ENCODE results near the gene LHFPL2. TPM values are rescaled to one million over a fixed set of nuclear protein-coding genes. Genes with fewer than 3 reads are reported as not detected.

LHFPL2 gene
- total and polyA plus RNA-seq, 2 donors from 2014 or later: 1.8 to 12.6 TPM

DNA sequence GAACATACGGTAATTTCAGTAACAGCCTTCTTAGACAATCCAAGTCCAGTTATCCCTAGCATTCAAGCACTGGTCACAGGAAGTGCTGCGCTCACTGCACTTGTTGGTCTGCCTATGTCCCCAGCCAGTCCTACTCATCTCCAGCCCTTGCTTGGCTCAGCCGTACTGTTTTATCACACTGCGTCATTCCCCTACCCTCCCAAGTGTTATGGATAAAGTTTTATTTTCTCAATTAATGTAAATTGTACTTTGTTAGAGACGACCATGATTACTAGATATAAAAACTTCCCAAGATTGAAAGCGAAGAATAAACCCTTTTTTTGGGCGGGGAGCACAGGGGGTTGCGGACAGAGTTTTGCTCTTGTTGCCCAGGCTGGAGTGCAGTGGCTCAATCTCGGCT, 49.6 kb downstream of the LHFPL2 start:
- Histone ChIP-seq H3K4me1 (ENCODE audit: control insufficient read depth in 2 of 3, insufficient read depth in 2 of 3, low read depth in 1 of 3, low read length in 3 of 3) (peaks cover 0 to 23% (median 2%) of the 10 kb centered on the region in 3 donors), H3K9ac (ENCODE audit: low read length in 3 of 3) (no peak overlapping the region), H3K9me3 (ENCODE audit: control insufficient read depth in 2 of 3, insufficient read depth in 1 of 3, low read length in 3 of 3) (no peaks in the 10 kb centered on the region), H3K4me3 (ENCODE audit: low read length in 3 of 3) (no peak overlapping the region), H3K27me3 (ENCODE audit: control insufficient read depth, insufficient read depth, low read length) (no peaks in the 10 kb centered on the region), H3K36me3 (ENCODE audit: control insufficient read depth in 2 of 3, insufficient read depth in 3 of 3, low read length in 3 of 3) (no peaks in the 10 kb centered on the region), H3K27ac (ENCODE audit: low read depth in 2 of 2, low read length in 2 of 2) (no peak overlapping the region)
- no peak for DNase-seq
- intact Hi-C loops (cut with DNase I): no loop called here
- no peak for FAIRE-seq
- TF ChIP-seq, protein P1, sequence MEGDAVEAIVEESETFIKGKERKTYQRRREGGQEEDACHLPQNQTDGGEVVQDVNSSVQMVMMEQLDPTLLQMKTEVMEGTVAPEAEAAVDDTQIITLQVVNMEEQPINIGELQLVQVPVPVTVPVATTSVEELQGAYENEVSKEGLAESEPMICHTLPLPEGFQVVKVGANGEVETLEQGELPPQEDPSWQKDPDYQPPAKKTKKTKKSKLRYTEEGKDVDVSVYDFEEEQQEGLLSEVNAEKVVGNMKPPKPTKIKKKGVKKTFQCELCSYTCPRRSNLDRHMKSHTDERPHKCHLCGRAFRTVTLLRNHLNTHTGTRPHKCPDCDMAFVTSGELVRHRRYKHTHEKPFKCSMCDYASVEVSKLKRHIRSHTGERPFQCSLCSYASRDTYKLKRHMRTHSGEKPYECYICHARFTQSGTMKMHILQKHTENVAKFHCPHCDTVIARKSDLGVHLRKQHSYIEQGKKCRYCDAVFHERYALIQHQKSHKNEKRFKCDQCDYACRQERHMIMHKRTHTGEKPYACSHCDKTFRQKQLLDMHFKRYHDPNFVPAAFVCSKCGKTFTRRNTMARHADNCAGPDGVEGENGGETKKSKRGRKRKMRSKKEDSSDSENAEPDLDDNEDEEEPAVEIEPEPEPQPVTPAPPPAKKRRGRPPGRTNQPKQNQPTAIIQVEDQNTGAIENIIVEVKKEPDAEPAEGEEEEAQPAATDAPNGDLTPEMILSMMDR (IDR thresholded peaks at IDR 0.05; ENCODE audit: borderline replicate concordance, extremely low read depth, insufficient read depth): no peak

DNA sequence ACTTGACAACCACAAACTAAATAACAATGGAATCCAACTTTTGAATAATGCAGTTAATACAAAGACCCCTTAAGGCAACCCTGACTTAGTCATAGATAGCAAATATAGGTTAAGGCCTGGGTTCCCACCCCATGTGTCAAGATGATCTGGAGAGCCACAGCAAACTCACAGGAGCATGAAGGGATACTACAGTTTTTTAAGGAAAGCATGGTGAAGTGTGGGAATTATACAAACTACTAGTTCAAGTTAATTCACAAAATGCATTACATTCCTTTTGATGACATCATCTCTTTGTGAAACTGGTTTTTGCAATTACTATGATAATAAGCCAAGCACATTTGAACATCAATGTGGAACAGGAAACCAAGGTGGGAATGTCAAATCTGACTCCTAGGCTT, 50.6 kb downstream of the LHFPL2 start:
- Histone ChIP-seq H3K9me3 (ENCODE audit: control insufficient read depth in 2 of 3, insufficient read depth in 1 of 3, low read length in 3 of 3) (no peaks in the 10 kb centered on the region), H3K36me3 (ENCODE audit: control insufficient read depth in 2 of 3, insufficient read depth in 3 of 3, low read length in 3 of 3) (no peaks in the 10 kb centered on the region), H3K4me3 (ENCODE audit: low read length in 3 of 3) (no peak overlapping the region), H3K4me1 (ENCODE audit: control insufficient read depth in 2 of 3, insufficient read depth in 2 of 3, low read depth in 1 of 3, low read length in 3 of 3) (peaks cover 0 to 29% (median 2%) of the 10 kb centered on the region in 3 donors), H3K27me3 (ENCODE audit: control insufficient read depth, insufficient read depth, low read length) (no peaks in the 10 kb centered on the region), H3K27ac (ENCODE audit: low read depth in 2 of 2, low read length in 2 of 2) (no peak overlapping the region), H3K9ac (ENCODE audit: low read length in 3 of 3) (no peak overlapping the region)
- DNase-seq (no peak), FAIRE-seq (no peak)
- intact Hi-C loops (cut with DNase I): no loop called here
- TF ChIP-seq, protein P1 (IDR thresholded peaks at IDR 0.05; ENCODE audit: borderline replicate concordance, extremely low read depth, insufficient read depth): no peak

DNA sequence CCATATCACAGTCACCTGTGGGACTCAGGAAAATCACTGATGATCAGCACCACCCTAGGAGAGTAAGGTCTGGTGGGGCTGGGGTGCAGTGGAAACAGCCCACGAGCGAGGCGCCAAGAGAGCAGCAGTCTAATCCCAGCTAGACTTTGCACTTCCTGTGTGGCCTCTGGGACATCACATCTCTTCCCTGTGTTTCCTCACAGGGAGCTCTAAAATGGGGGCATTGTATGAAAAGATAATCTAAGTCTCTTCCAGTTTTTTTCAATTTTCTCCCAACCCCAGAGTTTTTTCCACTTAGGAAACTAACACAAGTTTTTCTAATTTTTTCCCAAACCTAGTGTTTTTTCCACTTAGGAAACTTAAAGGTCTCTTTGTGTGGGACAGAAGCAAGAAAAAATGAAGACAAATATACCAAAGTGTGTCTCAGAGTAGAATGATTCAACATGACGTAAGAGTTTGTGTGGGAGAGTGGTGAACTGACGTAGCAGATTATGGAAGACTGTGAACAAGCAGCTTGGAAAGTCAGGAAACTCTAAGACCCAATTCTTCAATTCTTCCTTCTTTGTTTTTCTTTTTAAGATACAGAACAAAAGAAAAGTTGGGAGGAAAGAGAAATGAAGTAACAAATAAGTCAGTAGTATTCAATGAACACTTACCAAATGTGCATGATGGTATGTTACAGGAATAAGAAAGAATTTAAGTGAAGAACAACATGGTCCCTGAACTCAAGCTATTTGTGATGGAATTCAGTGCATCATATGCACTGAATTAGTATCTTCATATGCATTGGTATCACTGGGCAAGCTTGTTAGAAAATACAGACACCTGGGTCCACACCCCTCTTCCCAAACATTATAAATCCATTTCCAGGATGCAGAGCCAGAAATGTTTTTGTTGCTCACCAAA, 51.3 kb downstream of the LHFPL2 start:
- intact Hi-C loops (cut with DNase I): no loop called here
- DNase-seq (no peak), FAIRE-seq (no peak)
- Histone ChIP-seq H3K9ac (ENCODE audit: low read length in 3 of 3) (no peak overlapping the region), H3K27ac (ENCODE audit: low read depth in 2 of 2, low read length in 2 of 2) (no peak overlapping the region), H3K36me3 (ENCODE audit: control insufficient read depth in 2 of 3, insufficient read depth in 3 of 3, low read length in 3 of 3) (no peaks in the 10 kb centered on the region), H3K27me3 (ENCODE audit: control insufficient read depth, insufficient read depth, low read length) (no peaks in the 10 kb centered on the region), H3K4me1 (ENCODE audit: control insufficient read depth in 2 of 3, insufficient read depth in 2 of 3, low read depth in 1 of 3, low read length in 3 of 3) (peaks cover 0 to 29% (median 2%) of the 10 kb centered on the region in 3 donors), H3K9me3 (ENCODE audit: control insufficient read depth in 2 of 3, insufficient read depth in 1 of 3, low read length in 3 of 3) (no peaks in the 10 kb centered on the region), H3K4me3 (ENCODE audit: low read length in 3 of 3) (no peak overlapping the region)
- TF ChIP-seq, protein P1 (IDR thresholded peaks at IDR 0.05; ENCODE audit: borderline replicate concordance, extremely low read depth, insufficient read depth): no peak

All from kidney (tissue), 14 donors.